HCT116 (cell line): Measurements from ENCODE around the gene NOL4L. TPM values are rescaled to one million over a fixed set of nuclear protein-coding genes. Genes with fewer than 3 reads are reported as not detected.
A peak's percentile ranks its signal among the peaks of the same experiment; 100 is the strongest.

Experiments used
- ATAC-seq: fragments of 200-7000 bp; cut with Tn5 transposase; 2 replicates; pipeline ENCODE4 v1.9.1; 2020; ENCODE audit warnings: mild to moderate bottlenecking, moderate library complexity
- BruUV-seq: library from RNA; stranded (reverse); fragments of 400-500 nt; replicated peaks from 2 replicates; lab custom pipeline; 2021; lab: Mats Ljungman, UMichigan
- CTCF ChIA-PET: fragments of 300-600 bp; sonication (Branson Sonifier 250); formaldehyde crosslinking; loops from one replicate; lab custom pipeline; 2021; ENCODE audit warnings: antibody characterized with exemption; lab: Charles Lee
- POLR2A ChIA-PET: fragments of 300-600, 350-600 bp; sonication (Branson Sonifier 250); formaldehyde crosslinking; loops from one replicate; lab custom pipeline; 2021; ENCODE audit warnings: antibody characterized with exemption; lab: Charles Lee
- RAD21 ChIA-PET, 2 experiments: fragments of 300-600 bp; sonication (Branson Sonifier 250); formaldehyde crosslinking; loops; one replicate each; lab custom pipeline; 2023; ENCODE audit warnings: low total read pairs in 2 of 2; ENCODE audit not compliant: uncharacterized antibody in 2 of 2, unreplicated experiment in 2 of 2, low non-redundant PET in 1 of 2; lab: Charles Lee
- DNase-seq: peaks from one replicate; pipeline ENCODE4 v3.0.0-alpha.2; 2010; ENCODE audit warnings: low read depth, low spot score
- H2AFZ ChIP-seq: fragments of 200-600 bp; shearing (Covaris generic), sonication (generic); 2 replicates; pipeline ENCODE4 v1.6.1; 2017; ENCODE audit warnings: low read depth, mixed run types, mixed read lengths, antibody characterized with exemption, low read length; ENCODE audit not compliant: poor library complexity, severe bottlenecking
- H3K27ac ChIP-seq: 2 replicates; pipeline ENCODE4 v1.5.1; 2012; ENCODE audit warnings: low read depth, low read length
- H3K27me3 ChIP-seq: fragments of 200-600 bp; sonication (generic); 2 replicates; pipeline ENCODE4 v1.6.1; 2016; ENCODE audit warnings: mixed run types, low read length, mixed read lengths; ENCODE audit not compliant: insufficient read depth
- H3K36me3 ChIP-seq, 2 experiments: fragments of 200-500 bp in 1 of 2; fragments of 200-600 bp in 1 of 2; sonication (Bioruptor generic) in 1 of 2; sonication (generic) in 1 of 2; 2 replicates each; pipeline versions ENCODE4 v1.5.1 to v1.6.1; 2014 to 2016; ENCODE audit warnings: low read length in 2 of 2, inconsistent platforms in 1 of 2, mixed read lengths in 1 of 2, mixed run types in 1 of 2; ENCODE audit not compliant: insufficient read depth in 2 of 2, control insufficient read depth in 1 of 2
- H3K4me1 ChIP-seq, 2 experiments: fragments of 200-600 bp in 1 of 2; sonication (generic) in 1 of 2; 2 replicates each; pipeline versions ENCODE4 v1.5.1 to v1.6.1; 2012 to 2017; ENCODE audit warnings: low read length in 2 of 2, inconsistent platforms in 1 of 2, mild to moderate bottlenecking in 1 of 2, mixed read lengths in 1 of 2, mixed run types in 1 of 2, moderate library complexity in 1 of 2; ENCODE audit not compliant: insufficient read depth in 2 of 2, control insufficient read depth in 1 of 2
- H3K4me2 ChIP-seq: fragments of 200-600 bp; sonication (generic); 2 replicates; pipeline ENCODE4 v1.6.1; 2017; ENCODE audit warnings: mixed run types, low read length, mixed read lengths
- H3K4me3 ChIP-seq, 2 experiments: fragments of 200-600 bp in 1 of 2; sonication (generic) in 1 of 2; replicated peaks in 1 of 2; 2 replicates each; pipeline ENCODE4 v1.5.1; 2011 to 2016; ENCODE audit warnings: low read length in 2 of 2, control low read depth in 1 of 2, low read depth in 1 of 2, mild to moderate bottlenecking in 1 of 2, mixed read lengths in 1 of 2, mixed run types in 1 of 2
- H3K79me2 ChIP-seq: fragments of 200-600 bp; sonication (generic); 2 replicates; pipeline ENCODE4 v1.6.1; 2017; ENCODE audit warnings: mild to moderate bottlenecking, mixed run types, low read length, moderate library complexity, mixed read lengths; ENCODE audit not compliant: insufficient read depth
- H3K9ac ChIP-seq: fragments of 200-600 bp; sonication (generic); 2 replicates; pipeline ENCODE4 v1.6.1; 2016; ENCODE audit warnings: low read length, mixed read lengths
- H3K9me2 ChIP-seq: fragments of 200-600 bp; sonication (generic), shearing (Covaris generic); 2 replicates; pipeline ENCODE4 v1.6.1; 2017; ENCODE audit warnings: mixed run types, mild to moderate bottlenecking, moderate library complexity; ENCODE audit not compliant: insufficient read depth
- H3K9me3 ChIP-seq, 2 experiments: fragments of 200-500 bp in 1 of 2; fragments of 200-600 bp in 1 of 2; sonication (Bioruptor generic) in 1 of 2; sonication (generic) in 1 of 2; 2 replicates each; pipeline ENCODE4 v1.6.1; 2014 to 2017; ENCODE audit warnings: low read length in 2 of 2, mixed read lengths in 2 of 2, inconsistent platforms in 1 of 2, low read depth in 1 of 2, mild to moderate bottlenecking in 1 of 2, mixed run types in 1 of 2, moderate library complexity in 1 of 2; ENCODE audit not compliant: control insufficient read depth in 1 of 2, insufficient read depth in 1 of 2
- H4K20me1 ChIP-seq: fragments of 200-600 bp; sonication (generic), shearing (Covaris generic); 2 replicates; pipeline ENCODE4 v1.6.1; 2017; ENCODE audit warnings: mixed run types, mild to moderate bottlenecking, moderate library complexity; ENCODE audit not compliant: insufficient read depth
- CBX3 ChIP-seq: IDR thresholded peaks from 2 replicates; pipeline ENCODE4 v1.6.1; 2012; ENCODE audit warnings: low read depth
- CEBPB ChIP-seq: IDR thresholded peaks from 2 replicates; pipeline ENCODE4 v1.6.1; 2012; ENCODE audit warnings: low read depth
- EGR1 ChIP-seq: IDR thresholded peaks from 2 replicates; pipeline ENCODE4 v1.6.1; 2012; ENCODE audit warnings: low read depth
- ELF1 ChIP-seq: IDR thresholded peaks from 2 replicates; pipeline ENCODE4 v1.6.1; 2012; ENCODE audit warnings: low read depth, borderline replicate concordance
- EZH2 ChIP-seq: fragments of 200-600 bp; sonication (generic); IDR thresholded peaks from 2 replicates; pipeline ENCODE4 v1.6.1; 2017; ENCODE audit warnings: antibody characterized with exemption, mixed run types
- EZH2phosphoT487 ChIP-seq: fragments of 200-600 bp; IDR thresholded peaks from 2 replicates; pipeline ENCODE4 v1.6.1; 2018; ENCODE audit warnings: antibody characterized with exemption, borderline replicate concordance
- FOSL1 ChIP-seq: IDR thresholded peaks from 2 replicates; pipeline ENCODE4 v1.6.1; 2012; ENCODE audit warnings: low read depth
- JUND ChIP-seq: IDR thresholded peaks from 2 replicates; pipeline ENCODE4 v1.6.1; 2012
- POLR2A ChIP-seq: IDR thresholded peaks from 2 replicates; pipeline ENCODE4 v1.7.0; 2011; ENCODE audit warnings: borderline replicate concordance; ENCODE audit not compliant: insufficient read depth, insufficient read length; ENCODE audit errors: extremely low read depth
- POLR2AphosphoS5 ChIP-seq: IDR thresholded peaks from 2 replicates; pipeline ENCODE4 v1.6.1; 2011; ENCODE audit warnings: mild to moderate bottlenecking, low read depth, low read length, moderate library complexity
- REST ChIP-seq: IDR thresholded peaks from 2 replicates; pipeline ENCODE4 v1.6.1; 2012; ENCODE audit warnings: low read depth
- SIN3A ChIP-seq: IDR thresholded peaks from 2 replicates; pipeline ENCODE4 v1.6.1; 2012; ENCODE audit warnings: low read depth
- SP1 ChIP-seq: IDR thresholded peaks from 2 replicates; pipeline ENCODE4 v1.6.1; 2012; ENCODE audit warnings: low read depth
- SRF ChIP-seq: IDR thresholded peaks from 2 replicates; pipeline ENCODE4 v1.6.1; 2012; ENCODE audit warnings: low read depth
- ZNF274 ChIP-seq: fragments of 200-500 bp; sonication (Bioruptor generic); IDR thresholded peaks from 2 replicates; pipeline ENCODE4 v1.6.1; 2014; ENCODE audit warnings: mild to moderate bottlenecking, low read depth, low read length, inconsistent platforms
- intact Hi-C: fragments of 100-400 bp; cut with micrococcal nuclease; formaldehyde crosslinking; loops from 2 replicates; pipeline ENCODE4 v1.10.0; 2022
- total RNA-seq: library from RNA; stranded (reverse); gene quantifications from one replicate; pipeline ENCODE4 v1.2.1, GENCODE V29; 2021; ENCODE audit not compliant: unreplicated experiment
- TF ChIP-seq, protein P1 (sequence below): IDR thresholded peaks from 2 replicates; pipeline ENCODE4 v1.6.1; 2011; ENCODE audit warnings: mild to moderate bottlenecking, low read length, moderate library complexity; ENCODE audit not compliant: insufficient replicate concordance; ENCODE audit errors: extremely low read depth
- TF ChIP-seq, protein P2 (sequence below), 3 experiments: fragments of 200-600 bp in 1 of 3; sonication (generic) in 1 of 3; IDR thresholded peaks in 2 of 3; conservative IDR thresholded peaks in 1 of 3; 2 replicates each; pipeline ENCODE4 v1.5.1; 2012 to 2017; ENCODE audit warnings: low read depth in 2 of 3, low read length in 2 of 3, antibody characterized with exemption in 1 of 3, borderline replicate concordance in 1 of 3, control low read depth in 1 of 3, mild to moderate bottlenecking in 1 of 3, mixed read lengths in 1 of 3, mixed run types in 1 of 3, moderate library complexity in 1 of 3; ENCODE audit not compliant: insufficient read depth in 1 of 3
- TF ChIP-seq, protein P3 (sequence below): IDR thresholded peaks from 2 replicates; pipeline ENCODE4 v1.6.1; 2012

Gene NOL4L
- total RNA-seq, 1 experiment from 2014 or later, result 5.9 TPM

DNA sequence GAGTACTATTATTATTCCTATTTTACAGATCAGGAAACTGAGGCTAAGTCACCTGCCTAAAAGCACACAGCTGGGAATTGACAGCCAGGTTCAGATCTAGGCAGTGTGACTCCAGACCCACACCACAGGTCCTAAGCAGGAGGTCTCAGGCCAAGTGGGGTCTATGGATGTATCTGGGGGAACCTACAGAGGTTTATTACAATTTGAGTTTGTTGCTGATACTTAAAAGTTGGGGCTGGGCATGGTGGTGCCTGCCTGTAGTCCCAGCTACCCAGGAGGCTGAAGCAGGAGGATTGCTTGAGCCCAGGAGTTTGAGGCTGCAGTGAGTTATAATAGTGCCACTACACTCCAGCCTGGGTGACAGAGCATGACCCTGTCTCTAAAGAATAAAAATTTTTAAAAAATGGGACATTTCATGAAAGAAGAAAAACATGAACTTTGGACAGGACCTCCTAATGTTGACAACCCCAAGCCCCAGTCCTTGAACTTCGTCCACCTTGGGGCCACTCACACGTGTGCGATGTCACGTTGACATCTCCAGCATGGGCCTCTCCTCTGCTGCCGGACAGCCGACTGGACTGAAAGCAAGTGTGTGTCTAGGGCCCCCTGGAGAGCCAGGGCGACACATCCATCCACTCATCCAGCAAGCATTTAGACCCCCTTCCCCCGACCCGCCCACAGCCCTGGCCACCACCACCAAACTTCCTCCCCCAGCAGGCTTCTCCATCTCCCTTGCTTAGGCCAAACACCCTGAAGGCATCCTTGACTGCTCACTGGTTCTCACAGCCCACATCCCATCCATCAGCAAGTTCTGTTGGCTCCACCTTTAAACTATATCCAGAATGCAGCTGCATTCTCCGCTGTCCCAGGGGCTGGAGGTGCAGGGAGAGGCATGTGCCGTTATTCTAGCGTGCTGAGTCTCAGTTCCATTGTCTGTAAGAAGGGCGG, 40.0 kb downstream of the NOL4L start:
- peak; percentile 50; the same call in 1 of the 2 replicates for ATAC-seq
- CTCF ChIA-PET, result no interaction called here

More for the DNA sequence above, 40.0 kb downstream of the NOL4L start:
- ChIA-PET RAD21 (no interaction called here), POLR2A (no interaction called here)
- Histone ChIP-seq H3K79me2 (no peaks in the 10 kb centered on the region), H4K20me1 (no peaks in the 10 kb centered on the region), H3K27ac (no peak overlapping the region), H3K9me3 (no peaks in the 10 kb centered on the region), H3K36me3 (no peaks in the 10 kb centered on the region), H3K9me2 (no peaks in the 10 kb centered on the region), H3K27me3 (no peaks in the 10 kb centered on the region), H3K4me3 (no peak overlapping the region), H2AFZ (no peak overlapping the region), H3K4me1 (peaks cover 6 to 29% of the 10 kb centered on the region in 2 experiments; a peak in 3 of 4 replicates), H3K9ac (no peak overlapping the region), H3K4me2 (peak overlapping the region; percentile 35; the same call in 1 of the 2 replicates)
- BruUV-seq, result no TSS peak
- no peak for TF ChIP-seq ELF1
- TF ChIP-seq EGR1, result no peak
- TF ChIP-seq, protein P1, sequence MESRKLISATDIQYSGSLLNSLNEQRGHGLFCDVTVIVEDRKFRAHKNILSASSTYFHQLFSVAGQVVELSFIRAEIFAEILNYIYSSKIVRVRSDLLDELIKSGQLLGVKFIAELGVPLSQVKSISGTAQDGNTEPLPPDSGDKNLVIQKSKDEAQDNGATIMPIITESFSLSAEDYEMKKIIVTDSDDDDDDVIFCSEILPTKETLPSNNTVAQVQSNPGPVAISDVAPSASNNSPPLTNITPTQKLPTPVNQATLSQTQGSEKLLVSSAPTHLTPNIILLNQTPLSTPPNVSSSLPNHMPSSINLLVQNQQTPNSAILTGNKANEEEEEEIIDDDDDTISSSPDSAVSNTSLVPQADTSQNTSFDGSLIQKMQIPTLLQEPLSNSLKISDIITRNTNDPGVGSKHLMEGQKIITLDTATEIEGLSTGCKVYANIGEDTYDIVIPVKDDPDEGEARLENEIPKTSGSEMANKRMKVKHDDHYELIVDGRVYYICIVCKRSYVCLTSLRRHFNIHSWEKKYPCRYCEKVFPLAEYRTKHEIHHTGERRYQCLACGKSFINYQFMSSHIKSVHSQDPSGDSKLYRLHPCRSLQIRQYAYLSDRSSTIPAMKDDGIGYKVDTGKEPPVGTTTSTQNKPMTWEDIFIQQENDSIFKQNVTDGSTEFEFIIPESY, result no peak
- TF ChIP-seq, protein P2, sequence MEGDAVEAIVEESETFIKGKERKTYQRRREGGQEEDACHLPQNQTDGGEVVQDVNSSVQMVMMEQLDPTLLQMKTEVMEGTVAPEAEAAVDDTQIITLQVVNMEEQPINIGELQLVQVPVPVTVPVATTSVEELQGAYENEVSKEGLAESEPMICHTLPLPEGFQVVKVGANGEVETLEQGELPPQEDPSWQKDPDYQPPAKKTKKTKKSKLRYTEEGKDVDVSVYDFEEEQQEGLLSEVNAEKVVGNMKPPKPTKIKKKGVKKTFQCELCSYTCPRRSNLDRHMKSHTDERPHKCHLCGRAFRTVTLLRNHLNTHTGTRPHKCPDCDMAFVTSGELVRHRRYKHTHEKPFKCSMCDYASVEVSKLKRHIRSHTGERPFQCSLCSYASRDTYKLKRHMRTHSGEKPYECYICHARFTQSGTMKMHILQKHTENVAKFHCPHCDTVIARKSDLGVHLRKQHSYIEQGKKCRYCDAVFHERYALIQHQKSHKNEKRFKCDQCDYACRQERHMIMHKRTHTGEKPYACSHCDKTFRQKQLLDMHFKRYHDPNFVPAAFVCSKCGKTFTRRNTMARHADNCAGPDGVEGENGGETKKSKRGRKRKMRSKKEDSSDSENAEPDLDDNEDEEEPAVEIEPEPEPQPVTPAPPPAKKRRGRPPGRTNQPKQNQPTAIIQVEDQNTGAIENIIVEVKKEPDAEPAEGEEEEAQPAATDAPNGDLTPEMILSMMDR (IDR thresholded peaks at IDR 0.05 in 2 of 3, conservative IDR thresholded peaks at IDR 0.05 in 1 of 3; ENCODE audit: borderline replicate concordance in 1 of 3, insufficient read depth in 1 of 3, low read depth in 2 of 3, low read length in 2 of 3), result no peak
- TF ChIP-seq FOSL1, result no peak
- TF ChIP-seq POLR2A, result no peak
- TF ChIP-seq CBX3, result no peak
- TF ChIP-seq, protein P3, sequence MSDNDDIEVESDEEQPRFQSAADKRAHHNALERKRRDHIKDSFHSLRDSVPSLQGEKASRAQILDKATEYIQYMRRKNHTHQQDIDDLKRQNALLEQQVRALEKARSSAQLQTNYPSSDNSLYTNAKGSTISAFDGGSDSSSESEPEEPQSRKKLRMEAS, result no peak
- TF ChIP-seq JUND, result no peak
- TF ChIP-seq ZNF274, result no peak
- TF ChIP-seq SP1, result no peak
- TF ChIP-seq CEBPB, result no peak
- no peak for TF ChIP-seq EZH2phosphoT487
- TF ChIP-seq EZH2, result no peak
- TF ChIP-seq SRF, result no peak
- no peak for TF ChIP-seq POLR2AphosphoS5
- TF ChIP-seq REST, result no peak
- no peak for TF ChIP-seq SIN3A
- no peak for DNase-seq
- intact Hi-C loops, result no loop called here
